ENCODE measurements around the gene ABCG5.

The ABCG5 gene

DNA sequence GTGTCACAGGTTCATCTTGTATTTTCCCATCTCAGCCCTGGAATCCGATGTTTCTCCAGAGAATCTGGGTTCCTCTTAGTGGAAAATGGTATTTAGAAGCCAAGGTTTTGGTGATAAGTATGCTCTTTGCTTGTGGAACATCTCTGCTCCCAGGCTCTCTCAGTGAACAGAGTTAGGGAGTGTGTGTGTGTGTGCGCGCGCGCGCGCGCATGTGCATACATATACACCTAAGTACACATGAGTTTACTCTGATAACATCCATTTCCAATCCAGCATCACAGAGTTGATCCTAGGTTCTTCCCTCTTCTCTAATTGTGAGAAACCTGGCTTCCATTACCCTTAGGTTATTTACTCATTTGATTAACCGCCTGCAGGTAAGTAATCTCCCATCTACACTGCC lies 41.8 kb upstream of the ABCG5 start:
- TF ChIP-seq, protein P1, sequence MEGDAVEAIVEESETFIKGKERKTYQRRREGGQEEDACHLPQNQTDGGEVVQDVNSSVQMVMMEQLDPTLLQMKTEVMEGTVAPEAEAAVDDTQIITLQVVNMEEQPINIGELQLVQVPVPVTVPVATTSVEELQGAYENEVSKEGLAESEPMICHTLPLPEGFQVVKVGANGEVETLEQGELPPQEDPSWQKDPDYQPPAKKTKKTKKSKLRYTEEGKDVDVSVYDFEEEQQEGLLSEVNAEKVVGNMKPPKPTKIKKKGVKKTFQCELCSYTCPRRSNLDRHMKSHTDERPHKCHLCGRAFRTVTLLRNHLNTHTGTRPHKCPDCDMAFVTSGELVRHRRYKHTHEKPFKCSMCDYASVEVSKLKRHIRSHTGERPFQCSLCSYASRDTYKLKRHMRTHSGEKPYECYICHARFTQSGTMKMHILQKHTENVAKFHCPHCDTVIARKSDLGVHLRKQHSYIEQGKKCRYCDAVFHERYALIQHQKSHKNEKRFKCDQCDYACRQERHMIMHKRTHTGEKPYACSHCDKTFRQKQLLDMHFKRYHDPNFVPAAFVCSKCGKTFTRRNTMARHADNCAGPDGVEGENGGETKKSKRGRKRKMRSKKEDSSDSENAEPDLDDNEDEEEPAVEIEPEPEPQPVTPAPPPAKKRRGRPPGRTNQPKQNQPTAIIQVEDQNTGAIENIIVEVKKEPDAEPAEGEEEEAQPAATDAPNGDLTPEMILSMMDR (IDR thresholded peaks at IDR 0.05; ENCODE audit: low read length): no peak
- no peak for TF ChIP-seq EZH2phosphoT487 (IDR thresholded peaks at IDR 0.05; ENCODE audit: low read length)
- no peak for TF ChIP-seq EZH2 (optimal IDR thresholded peaks at IDR 0.05; ENCODE audit: low read depth, low read length)
- Histone ChIP-seq H3K9me2 (replicated peaks; ENCODE audit: insufficient read depth, low read length) (no peaks in the 10 kb centered on the region), H3K79me2 (ENCODE audit: low read length) (no peaks in the 10 kb centered on the region), H3K4me2 (ENCODE audit: low read depth, low read length) (no peak overlapping the region), H3K36me3 (replicated peaks; ENCODE audit: insufficient read depth, low read length) (no peaks in the 10 kb centered on the region), H3F3A (ENCODE audit: insufficient read depth, low read length) (no peaks in the 10 kb centered on the region), H2AFZ (ENCODE audit: low read length) (no peak overlapping the region), H4K20me1 (ENCODE audit: insufficient read depth, low read length) (no peaks in the 10 kb centered on the region), H3K4me3 (ENCODE audit: low read length) (no peak overlapping the region), H3K27ac (ENCODE audit: low read length) (no peak overlapping the region), H3K27me3 (replicated peaks; ENCODE audit: insufficient read depth, low read length) (no peaks in the 10 kb centered on the region), H3K4me1 (ENCODE audit: low read length) (no peaks in the 10 kb centered on the region), H3K9me3 (replicated peaks; ENCODE audit: insufficient read depth, low read length) (no peaks in the 10 kb centered on the region), H3K9ac (ENCODE audit: low read length) (no peak overlapping the region)
- no peak for DNase-seq

DNA sequence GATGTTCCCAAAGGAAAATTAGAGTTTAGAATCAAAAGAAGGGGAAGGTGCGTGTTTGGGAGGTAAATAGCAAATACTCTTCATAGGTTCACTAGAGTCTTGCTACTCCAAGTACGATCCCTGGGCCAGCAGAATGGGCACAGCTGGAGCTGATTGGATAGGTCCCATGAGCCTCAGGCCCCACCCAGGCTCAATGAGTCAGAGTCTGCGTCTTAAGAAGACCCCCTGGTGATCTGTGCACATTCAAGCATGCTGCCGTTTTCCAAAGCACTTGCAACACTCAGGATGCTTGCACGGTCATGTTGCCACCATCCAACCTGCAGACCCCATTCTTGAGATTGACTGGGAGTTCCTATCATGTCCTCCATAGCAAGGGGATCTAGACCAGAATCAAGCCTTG lies 40.6 kb upstream of the ABCG5 start:
- Histone ChIP-seq H3K27me3 (replicated peaks; ENCODE audit: insufficient read depth, low read length) (no peaks in the 10 kb centered on the region), H3K4me1 (ENCODE audit: low read length) (no peaks in the 10 kb centered on the region), H3K9me3 (replicated peaks; ENCODE audit: insufficient read depth, low read length) (no peaks in the 10 kb centered on the region), H3K79me2 (ENCODE audit: low read length) (no peaks in the 10 kb centered on the region), H3K9me2 (replicated peaks; ENCODE audit: insufficient read depth, low read length) (no peaks in the 10 kb centered on the region), H3K4me2 (ENCODE audit: low read depth, low read length) (no peak overlapping the region), H3F3A (ENCODE audit: insufficient read depth, low read length) (no peaks in the 10 kb centered on the region), H3K4me3 (ENCODE audit: low read length) (no peak overlapping the region), H3K36me3 (replicated peaks; ENCODE audit: insufficient read depth, low read length) (no peaks in the 10 kb centered on the region), H2AFZ (ENCODE audit: low read length) (no peak overlapping the region), H3K9ac (ENCODE audit: low read length) (no peak overlapping the region), H4K20me1 (ENCODE audit: insufficient read depth, low read length) (no peaks in the 10 kb centered on the region), H3K27ac (ENCODE audit: low read length) (no peak overlapping the region)
- TF ChIP-seq EZH2 (optimal IDR thresholded peaks at IDR 0.05; ENCODE audit: low read depth, low read length) (no peak), EZH2phosphoT487 (IDR thresholded peaks at IDR 0.05; ENCODE audit: low read length) (no peak)
- TF ChIP-seq, protein P1 (IDR thresholded peaks at IDR 0.05; ENCODE audit: low read length): no peak
- DNase-seq: no peak

DNA sequence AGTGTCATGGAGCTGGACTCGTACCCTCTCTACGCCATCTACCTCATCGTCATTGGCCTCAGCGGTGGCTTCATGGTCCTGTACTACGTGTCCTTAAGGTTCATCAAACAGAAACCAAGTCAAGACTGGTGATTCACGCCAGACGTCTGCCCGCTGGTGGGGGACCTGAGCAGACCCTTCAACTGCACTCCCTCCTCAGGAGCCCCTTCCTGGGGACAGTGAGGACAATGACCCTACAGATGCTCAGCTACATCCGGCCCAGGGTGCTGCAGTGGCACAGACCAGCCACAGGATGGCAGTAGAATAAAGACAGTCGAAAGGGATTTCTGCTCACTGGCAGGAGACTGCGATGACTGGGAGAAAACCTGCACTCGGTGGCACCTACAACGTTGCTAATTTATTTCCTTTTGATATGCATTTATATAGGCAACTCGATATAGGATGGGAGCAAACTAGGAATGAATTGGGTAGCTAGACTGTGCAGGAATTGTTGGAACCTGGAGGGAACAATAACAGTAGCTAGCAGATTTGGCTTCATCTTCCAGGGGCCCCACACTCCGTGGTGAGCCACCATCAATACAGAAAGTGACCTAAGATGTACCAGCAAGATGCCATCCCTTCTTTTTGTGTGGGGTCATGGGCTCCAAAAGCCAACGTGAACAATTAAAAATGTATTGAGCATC lies 39.3 kb upstream of the ABCG5 start:
- Histone ChIP-seq H3K27me3 (replicated peaks; ENCODE audit: insufficient read depth, low read length) (no peaks in the 10 kb centered on the region), H3K79me2 (ENCODE audit: low read length) (no peaks in the 10 kb centered on the region), H3F3A (ENCODE audit: insufficient read depth, low read length) (no peaks in the 10 kb centered on the region), H3K36me3 (replicated peaks; ENCODE audit: insufficient read depth, low read length) (no peaks in the 10 kb centered on the region), H2AFZ (ENCODE audit: low read length) (no peak overlapping the region), H3K4me3 (ENCODE audit: low read length) (no peak overlapping the region), H4K20me1 (ENCODE audit: insufficient read depth, low read length) (no peaks in the 10 kb centered on the region), H3K9me2 (replicated peaks; ENCODE audit: insufficient read depth, low read length) (no peaks in the 10 kb centered on the region), H3K4me2 (ENCODE audit: low read depth, low read length) (no peak overlapping the region), H3K9me3 (replicated peaks; ENCODE audit: insufficient read depth, low read length) (no peaks in the 10 kb centered on the region), H3K27ac (ENCODE audit: low read length) (no peak overlapping the region), H3K4me1 (ENCODE audit: low read length) (no peaks in the 10 kb centered on the region), H3K9ac (ENCODE audit: low read length) (no peak overlapping the region)
- peak; percentile 56 for DNase-seq
- TF ChIP-seq EZH2phosphoT487 (IDR thresholded peaks at IDR 0.05; ENCODE audit: low read length) (no peak), EZH2 (optimal IDR thresholded peaks at IDR 0.05; ENCODE audit: low read depth, low read length) (no peak)
- TF ChIP-seq, protein P1 (IDR thresholded peaks at IDR 0.05; ENCODE audit: low read length): peak; percentile 96

Measured in MM.1S (cell line).